Activated naive CD4-positive, alpha-beta T cell (primary cell): Measurements from ENCODE around the gene PTPN22.

Source experiments
- DNase-seq, 4 experiments: peaks; one replicate each; lab custom pipeline; 2025; lab: John Stamatoyannopoulos, UW

The PTPN22 gene

GRCh38 chr1:113871597-113872113, at the start of gene PTPN22:
TSS of gene PTPN22 (minus strand) at chr1:113871712.
- peak; percentile 34 to 60 (median 42) for DNase-seq

DNA sequence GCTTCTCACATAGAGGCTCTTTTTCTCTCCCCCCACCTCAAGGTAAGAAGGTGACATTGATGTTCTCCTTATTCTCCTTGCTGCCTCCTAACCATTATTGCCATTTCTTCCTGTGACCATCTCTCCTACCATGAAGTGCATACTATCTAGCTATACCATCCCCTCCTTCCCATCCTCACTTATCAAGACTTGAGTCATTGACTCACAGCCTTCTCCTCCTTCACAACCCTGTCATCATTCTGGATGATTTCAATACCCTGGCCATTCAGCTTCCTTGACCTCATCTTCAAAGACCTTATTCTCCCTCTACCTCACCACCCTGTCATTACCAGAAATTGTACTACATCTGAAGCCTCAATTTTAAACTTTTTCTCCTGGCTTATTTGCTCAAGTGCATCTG, 46.7 kb upstream of the PTPN22 start:
- no peak for DNase-seq

DNA sequence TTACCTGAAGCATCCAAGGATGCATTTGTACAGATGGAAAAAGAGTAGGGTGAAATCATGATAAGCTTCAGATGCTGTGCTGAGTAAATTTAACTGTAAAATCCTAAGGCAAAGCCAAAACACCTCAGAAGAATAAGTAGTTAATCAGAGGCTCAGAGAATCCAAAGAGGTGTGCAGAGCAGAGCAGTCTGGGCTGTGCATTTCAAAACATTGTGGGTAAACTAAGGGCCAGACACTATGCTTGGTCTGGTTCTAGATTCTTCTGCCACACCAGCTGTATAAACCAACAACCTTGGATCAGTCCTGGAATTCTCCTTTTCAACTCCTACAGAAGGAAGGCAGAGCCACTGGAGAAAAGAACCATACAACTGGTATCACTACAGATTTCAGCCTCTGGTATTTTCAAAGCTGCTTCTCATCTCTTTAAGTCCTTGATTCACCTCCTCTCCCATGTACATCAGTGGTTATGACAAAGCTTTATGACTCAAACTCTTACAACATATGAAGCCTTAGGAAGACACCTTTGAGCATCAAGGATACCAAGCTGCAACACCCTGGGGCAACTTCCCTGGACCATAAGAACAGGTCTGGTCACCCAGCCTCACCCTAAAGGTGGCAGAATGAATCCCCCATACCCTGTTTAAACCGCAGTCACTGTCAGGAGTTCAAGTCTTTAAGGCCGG, 46.0 kb upstream of the PTPN22 start:
- DNase-seq = no peak

DNA sequence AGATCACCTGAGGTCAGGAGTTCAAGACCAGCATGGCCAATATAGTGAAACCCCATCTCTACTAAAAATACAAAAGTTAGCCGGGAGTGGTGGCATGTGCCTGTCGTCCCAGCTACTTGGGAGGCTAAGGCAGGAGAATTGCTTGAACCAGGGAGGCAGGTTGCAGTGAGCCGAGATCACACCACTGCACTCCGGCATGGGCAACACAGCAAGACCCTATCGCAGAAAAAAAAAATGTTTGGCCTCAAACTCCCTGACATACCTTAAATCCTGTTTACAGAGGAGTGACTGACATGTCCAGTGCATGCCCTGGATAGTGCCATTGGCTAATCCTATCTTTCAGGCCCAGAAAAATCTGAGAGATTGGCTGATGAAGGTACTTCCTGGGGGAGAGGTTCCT, 45.5 kb upstream of the PTPN22 start:
- DNase-seq = no peak

GRCh38 chr1:113913887-113914664, 42.6 kb upstream of the PTPN22 start:
- no peak for DNase-seq

DNA sequence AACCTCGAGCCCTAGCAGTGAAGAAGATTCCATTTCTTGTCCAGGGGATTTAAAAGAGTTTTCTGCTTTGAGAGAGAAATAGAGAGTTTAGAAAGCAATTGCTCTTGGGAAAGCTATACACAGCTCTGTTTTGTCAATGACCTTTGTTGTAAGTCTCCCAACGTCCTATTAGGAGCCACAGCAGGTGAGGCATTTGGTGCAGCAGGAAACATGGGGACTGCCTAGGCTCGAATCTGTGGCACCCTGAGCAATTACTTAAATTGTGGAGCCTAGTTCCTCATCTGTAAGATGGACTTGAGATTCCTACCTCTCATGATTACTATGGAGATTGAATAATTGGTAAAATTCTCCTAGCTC, 41.8 kb upstream of the PTPN22 start:
- DNase-seq = no peak

GRCh38 chr1:113912594-113913311, 41.2 kb upstream of the PTPN22 start:
- no peak for DNase-seq

DNA sequence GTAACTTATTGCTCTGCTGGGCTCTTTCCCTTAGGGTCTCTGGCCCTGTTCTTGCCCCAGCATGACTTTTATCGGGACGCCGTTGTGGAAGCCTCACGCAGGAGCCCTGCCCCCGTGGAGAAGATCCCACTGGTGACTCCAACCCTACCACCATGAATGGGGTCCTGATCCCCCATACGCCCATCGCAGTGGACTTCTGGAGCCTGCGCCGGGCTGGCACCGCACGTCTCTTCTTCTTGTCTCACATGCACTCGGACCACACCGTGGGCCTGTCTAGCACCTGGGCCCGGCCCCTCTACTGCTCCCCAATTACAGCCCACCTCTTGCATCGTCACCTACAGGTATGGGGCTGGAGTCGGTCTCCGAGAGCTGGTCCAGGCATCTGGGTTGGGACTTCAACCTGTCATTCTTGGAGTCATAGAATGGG, 33.9 kb upstream of the PTPN22 start:
- DNase-seq = peak in 2 of 4 experiments; percentile 18 to 26

DNA sequence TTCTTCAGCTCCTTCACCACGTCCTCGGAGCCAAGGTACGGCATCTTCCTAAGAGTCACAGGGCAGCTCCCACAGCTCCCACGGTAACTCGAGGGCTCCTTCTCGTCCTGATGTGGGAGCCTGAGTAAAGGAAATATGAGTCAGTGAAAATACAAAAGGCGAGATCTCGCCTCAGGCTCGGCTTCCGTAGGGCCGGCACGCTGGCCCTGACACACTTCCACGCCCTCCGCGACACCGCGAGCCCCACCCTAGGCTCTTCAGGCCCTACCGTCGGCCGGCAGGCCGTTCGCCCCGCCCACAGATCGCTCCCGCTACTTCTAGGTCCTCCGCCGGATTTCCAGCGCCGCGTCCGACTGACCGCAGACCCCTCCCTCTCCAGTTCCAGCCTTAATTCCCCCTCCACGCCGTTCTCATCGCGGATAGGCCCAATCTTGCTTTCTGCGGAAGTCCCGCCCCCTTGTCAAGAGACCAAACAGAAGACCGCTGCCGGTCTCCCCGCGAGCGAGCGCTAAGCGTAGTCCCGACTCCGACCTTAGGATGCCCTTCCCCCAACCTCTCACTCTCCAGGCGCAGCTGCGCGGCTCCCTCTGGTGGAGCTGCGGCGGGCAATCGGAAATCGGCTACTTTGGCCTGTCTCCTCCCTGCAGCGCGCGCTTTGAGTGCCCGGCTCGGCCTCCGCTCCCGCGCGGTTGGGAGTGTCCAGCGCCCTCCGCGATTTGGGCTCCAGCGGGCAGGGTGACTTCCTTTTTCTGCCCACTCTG, 33.3 kb upstream of the PTPN22 start, which contains the start of the genes AP4B1 and DCLRE1B:
Gene AP4B1, minus strand, starts transcription at position 126 of the 761 bp plus-strand sequence. Its CDS starts 82 bp downstream, at position 44.
Gene DCLRE1B, plus strand, starts transcription at position 653 of the 761 bp plus-strand sequence. CDS start 261 bp downstream, outside the sequence.
- peak; percentile 80 to 91 (median 86) for DNase-seq

DNA sequence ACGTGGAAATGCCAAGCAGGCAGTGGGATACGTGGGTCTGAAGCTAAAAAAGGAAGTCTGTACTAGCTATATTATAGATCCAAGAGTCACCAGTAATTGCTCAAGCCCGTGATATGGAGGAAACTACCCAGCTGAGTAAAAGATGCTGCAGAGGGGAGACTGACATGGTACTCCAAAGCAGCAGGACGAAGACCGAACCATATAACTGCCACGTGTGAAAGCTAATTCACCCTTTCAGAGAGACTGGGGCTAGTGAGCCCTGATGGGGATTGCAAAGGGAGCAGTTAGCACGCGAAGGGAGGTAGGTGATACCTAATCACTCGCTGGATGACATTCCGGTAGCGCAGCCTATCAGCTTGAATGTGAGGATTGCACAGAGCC, 32.8 kb upstream of the PTPN22 start:
- peak in 1 of 4 experiments; percentile 32 for DNase-seq

DNA sequence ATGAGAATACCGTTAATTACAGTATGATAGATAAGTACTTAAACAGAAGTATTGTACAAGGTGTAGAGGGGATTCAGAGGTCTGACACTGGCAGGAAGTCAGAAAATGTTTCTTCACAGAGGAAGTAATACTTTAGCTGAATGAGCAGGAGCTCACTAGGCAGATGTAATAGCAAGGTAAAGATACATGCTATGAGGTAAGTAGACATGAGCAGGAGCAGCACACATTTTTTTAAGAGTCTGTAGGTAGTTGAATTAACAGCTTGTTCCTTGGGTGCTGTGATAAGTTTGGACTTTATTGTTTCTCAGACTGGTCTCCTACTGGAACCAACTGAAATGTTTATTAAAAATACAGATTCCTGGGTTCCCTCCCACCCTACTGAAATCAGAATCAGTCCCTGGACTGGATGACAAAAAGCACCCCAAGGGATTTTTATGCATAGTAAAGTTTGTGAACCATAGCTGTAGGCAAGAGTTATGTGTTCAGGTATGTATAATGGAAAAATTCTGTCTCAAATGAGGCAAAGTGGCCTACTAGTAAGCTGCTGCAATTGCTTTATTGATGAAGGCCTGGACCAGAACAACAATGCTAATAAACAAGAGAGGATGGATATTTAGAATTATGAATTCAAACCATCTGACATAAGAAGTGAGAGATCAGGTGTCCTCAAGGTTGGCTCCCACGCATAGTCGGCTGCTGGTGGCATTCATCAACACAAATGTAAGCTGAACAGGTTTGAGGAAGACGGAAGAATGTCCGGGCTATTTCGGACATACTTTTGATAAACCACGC, 32.2 kb upstream of the PTPN22 start:
- no peak for DNase-seq

DNA sequence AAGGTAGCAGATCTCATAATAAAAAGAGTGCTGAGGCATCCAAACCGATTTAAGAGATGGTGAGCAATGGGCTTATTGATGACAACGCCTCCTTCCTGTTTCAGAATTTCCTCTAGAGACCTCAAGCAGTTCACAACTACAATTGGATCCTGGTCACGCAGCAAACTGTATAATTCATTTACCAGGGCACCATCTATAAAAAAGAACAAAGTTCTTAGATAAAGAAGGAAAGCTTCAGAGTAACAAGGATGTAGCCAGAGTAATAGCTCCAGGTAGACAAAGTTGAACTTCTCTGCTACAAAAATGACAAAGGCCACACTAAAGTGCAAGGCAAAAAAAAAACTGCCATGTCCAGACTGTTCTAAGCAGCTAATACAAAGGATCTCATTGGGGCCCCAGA, 29.7 kb upstream of the PTPN22 start:
- DNase-seq = no peak

GRCh38 chr1:113899111-113899510, 27.6 kb upstream of the PTPN22 start:
- no peak for DNase-seq

- no peak for DNase-seq
Observed at GRCh38 chr1:113898241-113898814, 26.8 kb upstream of the PTPN22 start.

DNA sequence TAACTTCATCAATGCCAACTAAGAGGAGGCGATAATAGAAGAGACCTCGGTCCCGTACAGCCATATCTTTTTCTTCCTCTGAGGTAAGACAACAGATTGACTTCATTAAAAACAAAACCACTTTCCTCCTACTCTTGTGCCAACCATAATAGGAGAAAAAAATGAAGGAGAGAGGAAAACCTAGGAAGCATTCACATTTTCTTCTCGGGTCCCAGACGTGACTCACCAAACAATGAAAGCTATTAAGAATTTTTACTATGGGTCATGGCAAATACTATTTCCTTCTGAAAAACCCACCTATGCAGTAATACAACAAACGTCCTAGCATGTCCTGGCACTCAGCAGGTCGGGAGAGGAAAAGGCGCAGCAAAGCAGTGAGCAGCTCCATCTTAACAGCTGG, 24.4 kb upstream of the PTPN22 start:
- DNase-seq = no peak

GRCh38 chr1:113895098-113895497, 23.6 kb upstream of the PTPN22 start:
- DNase-seq = no peak

- no peak for DNase-seq
Observed at GRCh38 chr1:113893267-113893666, 21.8 kb upstream of the PTPN22 start.

GRCh38 chr1:113891631-113892220, 20.2 kb upstream of the PTPN22 start:
- DNase-seq = no peak

GRCh38 chr1:113890816-113891215, 19.3 kb upstream of the PTPN22 start:
- DNase-seq = no peak
